Measurements from ENCODE around the gene PLCH1. TPM values are rescaled to one million over a fixed set of nuclear protein-coding genes. Genes with fewer than 3 reads are reported as not detected.

The PLCH1 gene
- total RNA-seq, 1 experiment from 2014 or later = 12.8 TPM

DNA sequence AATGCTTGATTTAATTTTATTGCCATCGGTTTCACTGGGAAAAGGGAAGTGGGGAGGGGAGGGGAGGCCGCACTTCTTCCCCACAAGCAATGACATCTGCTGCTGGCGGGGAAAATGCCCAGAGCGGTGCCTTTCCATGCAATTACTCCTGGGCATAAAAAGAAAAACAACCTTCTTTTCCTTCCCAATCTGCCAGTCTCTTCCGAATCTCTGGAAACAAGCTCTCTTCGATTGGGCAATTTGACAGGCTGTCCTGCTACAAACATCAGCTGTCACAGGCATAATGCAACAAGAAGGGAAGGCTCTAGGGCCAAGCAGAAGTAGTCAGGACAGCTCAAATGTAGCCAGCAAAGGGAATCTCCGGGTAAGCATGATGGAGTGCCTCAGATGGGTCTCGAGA, 358.0 kb downstream of the PLCH1 start:
- in situ Hi-C loops (cut with HindIII; ENCODE audit: low sequenced_read_pairs) = loop anchor here (25.0 kb wide), 1 partner anchor 325 kb away; no protein-coding TSS in a partner anchor
- peak; percentile 11 for DNase-seq (ENCODE audit: low spot score)

- in situ Hi-C loops (cut with HindIII; ENCODE audit: low sequenced_read_pairs) = loop anchor here (25.0 kb wide), 1 partner anchor 326 kb away; no protein-coding TSS in a partner anchor
- DNase-seq (ENCODE audit: low spot score) = no peak
Observed at GRCh38 chr3:155385896-155386625, 358.8 kb downstream of the PLCH1 start.

DNA sequence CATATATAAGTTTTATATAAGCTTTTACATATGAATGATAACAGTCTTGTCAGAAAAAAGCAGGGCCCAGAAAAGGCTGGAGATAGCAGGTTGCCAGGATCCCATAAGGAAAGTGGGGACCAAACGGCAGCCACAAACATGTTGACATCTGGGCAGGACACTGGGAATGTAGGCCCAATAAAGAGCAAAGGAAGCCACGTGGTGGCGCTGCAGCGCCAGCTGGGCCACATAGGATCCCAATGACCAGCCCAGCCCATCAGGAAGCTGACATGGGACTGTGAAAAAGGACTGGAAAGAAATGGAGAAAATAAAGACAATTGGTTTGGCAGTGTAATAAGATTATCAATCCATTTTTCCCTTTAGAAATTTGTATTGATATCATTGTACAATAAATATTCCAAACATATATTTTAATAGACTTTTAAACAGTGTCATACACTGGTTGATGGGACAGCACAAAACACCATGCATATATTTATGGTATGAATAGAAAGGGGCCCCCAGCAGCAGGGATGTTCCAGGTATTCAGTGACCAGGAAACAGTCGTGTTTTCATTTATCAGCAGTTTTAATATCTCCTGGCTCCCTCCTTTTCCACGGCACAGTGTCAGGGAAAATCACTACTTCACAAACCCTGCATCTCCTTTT, 362.4 kb downstream of the PLCH1 start:
- in situ Hi-C loops (cut with HindIII; ENCODE audit: low sequenced_read_pairs) = loop anchor here (25.0 kb wide), 1 partner anchor 330 kb away; no protein-coding TSS in a partner anchor
- DNase-seq (ENCODE audit: low spot score) = peak; percentile 38

- no peak for DNase-seq (ENCODE audit: low spot score)
- in situ Hi-C loops (cut with HindIII; ENCODE audit: low sequenced_read_pairs) = loop anchor here (25.0 kb wide), 1 partner anchor 334 kb away; no protein-coding TSS in a partner anchor
Observed at GRCh38 chr3:155377847-155378246, 367.0 kb downstream of the PLCH1 start.

DNA sequence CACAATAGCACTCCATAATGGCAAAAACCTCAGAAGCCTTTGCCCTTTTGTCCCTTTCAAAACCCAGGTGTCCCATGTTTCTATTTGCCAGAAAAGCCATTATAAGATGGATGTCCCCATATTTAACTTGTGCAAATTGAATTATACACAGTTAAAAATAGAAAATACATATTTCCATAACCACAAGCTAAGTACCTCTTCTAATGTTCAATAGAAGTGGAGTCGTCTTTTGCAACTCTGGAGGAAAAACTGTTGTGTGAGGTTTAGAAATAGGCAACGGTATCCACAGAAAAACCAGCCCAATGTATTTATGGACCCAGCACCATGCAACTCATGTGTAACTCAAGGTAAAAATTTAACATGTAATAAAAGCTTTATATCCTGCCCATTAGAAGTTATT, 367.8 kb downstream of the PLCH1 start:
- in situ Hi-C loops (cut with HindIII; ENCODE audit: low sequenced_read_pairs) = loop anchor here (25.0 kb wide), 1 partner anchor 335 kb away; no protein-coding TSS in a partner anchor
- DNase-seq (ENCODE audit: low spot score) = no peak

GRCh38 chr3:155372281-155372680, 372.6 kb downstream of the PLCH1 start:
- DNase-seq (ENCODE audit: low spot score) = no peak
- in situ Hi-C loops (cut with HindIII; ENCODE audit: low sequenced_read_pairs) = no loop called here

DNA sequence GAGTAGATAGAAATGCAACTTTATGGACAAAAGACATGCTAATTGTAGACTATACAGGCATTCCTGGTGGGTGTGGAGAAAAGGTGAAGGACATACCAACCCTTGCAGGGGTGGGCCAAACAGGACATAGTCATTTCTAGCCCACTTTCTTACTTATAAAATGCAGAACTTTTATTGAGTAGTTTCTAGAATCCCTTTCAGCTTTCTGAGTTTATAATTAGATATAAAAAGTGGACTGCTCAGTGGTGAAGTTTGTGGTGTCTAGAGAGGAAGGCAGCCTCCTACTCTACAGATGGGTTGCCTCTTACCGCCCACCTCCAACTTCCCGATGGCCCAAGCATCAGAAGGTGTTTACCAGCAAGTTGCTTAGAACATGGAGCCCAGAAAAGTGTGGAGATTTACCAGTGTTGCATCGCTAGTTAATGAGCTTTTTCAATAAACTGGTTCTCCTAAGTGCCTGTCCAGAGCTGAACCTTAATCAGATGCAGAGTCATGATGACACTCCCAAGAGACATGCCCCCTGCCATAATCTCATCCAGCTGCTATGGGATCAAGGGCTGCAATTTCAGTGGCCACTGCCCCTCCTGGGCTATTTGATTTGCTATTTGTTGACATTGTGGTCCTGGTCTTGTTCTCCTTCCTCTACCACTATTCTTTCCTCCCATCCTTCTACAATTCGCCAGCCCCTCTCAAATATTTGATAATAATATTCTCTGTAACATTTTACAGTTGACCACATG, 373.9 kb downstream of the PLCH1 start:
- no peak for DNase-seq (ENCODE audit: low spot score)
- in situ Hi-C loops (cut with HindIII; ENCODE audit: low sequenced_read_pairs) = no loop called here

DNA sequence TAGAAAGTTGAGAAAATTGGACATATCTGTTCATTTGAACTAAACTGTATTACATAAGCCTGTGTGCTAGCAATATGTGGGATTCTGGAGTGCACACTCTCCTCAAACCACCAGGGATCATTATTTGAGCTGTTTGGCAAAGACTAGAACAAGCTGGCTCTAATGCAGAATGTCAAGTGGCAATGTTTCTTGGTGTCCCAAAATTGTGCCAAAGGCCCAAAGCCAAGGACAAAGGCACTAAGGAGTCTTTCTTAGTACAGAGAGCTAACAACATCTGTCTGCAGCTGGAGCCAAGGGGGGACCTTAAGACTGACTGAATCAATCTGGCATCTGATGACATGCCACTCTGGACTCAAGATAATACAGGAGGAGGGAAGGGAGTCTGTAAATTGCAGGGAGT, 374.7 kb downstream of the PLCH1 start:
- DNase-seq (ENCODE audit: low spot score) = peak; percentile 32
- in situ Hi-C loops (cut with HindIII; ENCODE audit: low sequenced_read_pairs) = no loop called here

DNA sequence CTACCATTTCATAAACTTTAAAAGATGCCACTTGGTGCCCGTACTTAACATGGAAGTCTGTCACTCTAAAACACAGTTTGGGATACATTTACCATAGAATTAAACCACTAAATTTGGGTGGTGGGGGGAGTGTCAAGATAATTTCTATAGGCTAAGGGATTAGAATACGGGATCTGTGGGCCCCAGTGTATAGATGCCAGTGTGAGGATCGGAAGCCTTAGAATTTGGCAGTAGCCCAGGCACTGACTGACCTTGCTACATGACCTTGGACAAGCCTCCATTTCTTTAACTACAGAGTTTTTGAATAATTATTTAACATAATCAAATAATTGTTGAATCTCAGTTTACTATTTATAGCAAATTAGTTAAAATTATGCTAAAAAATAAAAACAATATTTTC, 375.1 kb downstream of the PLCH1 start:
- no peak for DNase-seq (ENCODE audit: low spot score)
- in situ Hi-C loops (cut with HindIII; ENCODE audit: low sequenced_read_pairs) = no loop called here

DNA sequence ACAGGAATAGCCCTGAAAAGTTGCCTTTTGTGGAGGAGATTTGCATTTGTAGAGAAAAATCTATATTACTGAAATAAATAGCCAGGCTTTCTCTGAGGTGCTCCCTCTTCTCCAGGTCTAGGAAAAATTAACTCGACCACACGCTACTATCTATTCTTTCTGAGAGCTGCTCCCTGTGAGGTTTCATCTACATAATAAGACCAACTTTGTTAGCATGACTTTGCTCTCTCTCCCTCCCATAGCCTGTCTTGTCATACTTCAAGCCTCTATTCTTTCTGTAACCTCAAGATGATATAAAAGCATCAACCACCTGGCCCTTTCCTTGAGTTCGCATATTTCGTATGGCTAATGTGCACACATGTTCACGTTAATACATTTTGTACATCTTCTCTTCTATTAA, 375.6 kb downstream of the PLCH1 start:
- no peak for DNase-seq (ENCODE audit: low spot score)
- in situ Hi-C loops (cut with HindIII; ENCODE audit: low sequenced_read_pairs) = no loop called here

DNA sequence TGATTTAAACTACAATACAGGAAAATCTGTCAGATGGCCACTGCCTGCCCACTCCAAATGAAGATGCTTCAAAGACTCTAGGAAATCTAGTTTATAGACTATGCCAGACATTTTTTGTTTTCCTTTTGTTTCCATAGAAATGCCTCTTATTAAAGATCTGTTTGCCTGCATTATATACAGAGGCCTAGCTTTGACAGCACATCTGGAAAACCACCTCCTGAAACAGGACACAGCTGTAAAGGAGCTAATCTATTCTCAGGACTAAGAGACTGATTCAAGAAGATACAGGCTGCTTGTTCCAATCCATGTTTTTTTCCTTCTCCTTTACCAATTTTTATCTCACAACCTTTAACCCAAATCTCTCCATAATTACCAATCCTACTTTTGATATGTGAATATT, 376.1 kb downstream of the PLCH1 start:
- no peak for DNase-seq (ENCODE audit: low spot score)
- in situ Hi-C loops (cut with HindIII; ENCODE audit: low sequenced_read_pairs) = no loop called here

GRCh38 chr3:155367506-155367905, 377.4 kb downstream of the PLCH1 start:
- in situ Hi-C loops (cut with HindIII; ENCODE audit: low sequenced_read_pairs) = no loop called here
- DNase-seq (ENCODE audit: low spot score) = peak; percentile 16

GRCh38 chr3:155365178-155365783, 379.6 kb downstream of the PLCH1 start:
- in situ Hi-C loops (cut with HindIII; ENCODE audit: low sequenced_read_pairs) = no loop called here
- no peak for DNase-seq (ENCODE audit: low spot score)

- DNase-seq (ENCODE audit: low spot score) = no peak
- in situ Hi-C loops (cut with HindIII; ENCODE audit: low sequenced_read_pairs) = no loop called here
Observed at GRCh38 chr3:155364492-155364891, 380.4 kb downstream of the PLCH1 start.

GRCh38 chr3:155363690-155364070, 381.2 kb downstream of the PLCH1 start:
- in situ Hi-C loops (cut with HindIII; ENCODE audit: low sequenced_read_pairs) = no loop called here
- no peak for DNase-seq (ENCODE audit: low spot score)

- in situ Hi-C loops (cut with HindIII; ENCODE audit: low sequenced_read_pairs) = no loop called here
- no peak for DNase-seq (ENCODE audit: low spot score)
Observed at GRCh38 chr3:155362808-155363689, 381.8 kb downstream of the PLCH1 start.

DNA sequence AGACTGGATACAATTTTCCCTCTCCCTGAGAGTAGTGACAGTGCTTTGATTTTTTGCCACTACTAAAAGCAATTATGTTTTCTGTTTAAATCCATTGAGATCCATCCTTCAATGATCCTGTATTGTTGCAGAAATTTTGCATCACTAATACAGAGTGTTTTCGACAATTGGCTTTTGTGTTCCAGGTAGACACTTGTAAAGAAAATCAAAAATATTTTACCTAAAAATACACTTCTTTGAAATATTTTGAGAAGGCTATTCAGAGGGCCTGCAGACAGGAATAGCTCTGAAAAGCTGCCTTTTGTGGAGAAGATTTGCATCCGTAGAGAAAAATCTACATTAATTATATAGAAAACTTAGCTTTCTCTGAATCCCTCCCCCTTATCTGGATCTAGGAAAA, 384.6 kb downstream of the PLCH1 start:
- DNase-seq (ENCODE audit: low spot score) = no peak
- in situ Hi-C loops (cut with HindIII; ENCODE audit: low sequenced_read_pairs) = no loop called here

DNA sequence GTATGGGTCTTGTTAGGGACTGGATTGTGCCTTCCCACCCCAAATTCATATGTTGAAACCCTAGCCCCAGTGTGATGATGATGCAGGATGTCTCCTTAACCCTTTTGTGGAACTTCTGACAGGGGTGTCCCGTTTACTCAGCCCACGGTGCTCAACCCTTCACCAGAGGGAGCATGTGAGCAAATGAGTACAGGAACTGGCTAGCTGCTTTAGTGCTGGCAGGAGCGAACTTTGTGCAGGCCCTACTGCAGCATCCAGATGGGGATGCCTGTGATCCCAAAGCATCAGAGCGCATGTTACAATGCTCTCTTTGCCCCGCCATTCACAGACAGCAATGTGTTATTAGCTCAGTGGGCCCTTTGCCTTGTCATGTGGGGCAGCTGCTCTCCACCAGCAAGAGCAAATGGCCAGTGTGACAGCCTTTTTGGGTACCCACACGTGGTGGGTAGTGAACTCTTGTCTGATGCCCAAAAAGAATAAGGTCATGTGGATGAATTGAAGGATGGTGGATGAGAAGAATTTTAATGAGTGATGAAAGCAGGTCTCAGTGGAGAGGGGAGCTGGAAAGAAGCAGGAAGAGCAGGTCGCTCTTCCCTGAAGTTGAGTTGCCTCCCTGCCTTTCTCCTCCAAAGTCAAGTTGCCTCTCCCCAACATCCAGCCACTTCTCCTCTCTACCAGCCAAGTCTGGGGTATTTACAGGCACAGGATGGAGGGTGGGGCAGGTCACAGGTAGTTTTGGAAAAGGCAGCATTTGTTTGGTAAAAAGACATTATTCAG, 388.1 kb downstream of the PLCH1 start:
- in situ Hi-C loops (cut with HindIII; ENCODE audit: low sequenced_read_pairs) = no loop called here
- no peak for DNase-seq (ENCODE audit: low spot score)
